Measurements from ENCODE around the gene TFDP2.

The TFDP2 gene

DNA sequence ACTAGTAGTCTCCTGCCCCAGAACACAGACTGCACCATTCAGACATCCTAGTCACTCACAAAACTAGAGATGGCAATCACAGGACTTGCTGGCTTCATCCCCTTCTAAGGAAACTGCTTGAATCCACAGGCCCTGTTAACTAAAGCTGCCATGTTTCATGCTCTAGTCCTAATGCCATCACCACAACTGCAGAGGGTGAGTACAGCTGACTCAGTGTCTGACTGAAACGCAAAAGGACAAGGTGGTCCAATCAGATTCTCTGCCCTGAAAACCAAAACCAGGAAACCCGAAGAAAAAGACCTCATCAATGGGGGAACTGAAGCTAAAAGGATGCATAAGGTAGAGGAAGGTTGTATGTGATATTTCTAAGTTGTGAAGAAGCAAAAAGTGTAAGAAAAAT is 25.2 kb upstream of the TFDP2 start:
- TF ChIP-seq POLR2AphosphoS5 (IDR thresholded peaks at IDR 0.05; ENCODE audit: low read depth) (no peak), SPI1 (IDR thresholded peaks at IDR 0.05; ENCODE audit: borderline replicate concordance, low read depth) (no peak), GABPA (IDR thresholded peaks at IDR 0.05; ENCODE audit: low read depth) (no peak)
- TF ChIP-seq, protein P1, sequence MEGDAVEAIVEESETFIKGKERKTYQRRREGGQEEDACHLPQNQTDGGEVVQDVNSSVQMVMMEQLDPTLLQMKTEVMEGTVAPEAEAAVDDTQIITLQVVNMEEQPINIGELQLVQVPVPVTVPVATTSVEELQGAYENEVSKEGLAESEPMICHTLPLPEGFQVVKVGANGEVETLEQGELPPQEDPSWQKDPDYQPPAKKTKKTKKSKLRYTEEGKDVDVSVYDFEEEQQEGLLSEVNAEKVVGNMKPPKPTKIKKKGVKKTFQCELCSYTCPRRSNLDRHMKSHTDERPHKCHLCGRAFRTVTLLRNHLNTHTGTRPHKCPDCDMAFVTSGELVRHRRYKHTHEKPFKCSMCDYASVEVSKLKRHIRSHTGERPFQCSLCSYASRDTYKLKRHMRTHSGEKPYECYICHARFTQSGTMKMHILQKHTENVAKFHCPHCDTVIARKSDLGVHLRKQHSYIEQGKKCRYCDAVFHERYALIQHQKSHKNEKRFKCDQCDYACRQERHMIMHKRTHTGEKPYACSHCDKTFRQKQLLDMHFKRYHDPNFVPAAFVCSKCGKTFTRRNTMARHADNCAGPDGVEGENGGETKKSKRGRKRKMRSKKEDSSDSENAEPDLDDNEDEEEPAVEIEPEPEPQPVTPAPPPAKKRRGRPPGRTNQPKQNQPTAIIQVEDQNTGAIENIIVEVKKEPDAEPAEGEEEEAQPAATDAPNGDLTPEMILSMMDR (IDR thresholded peaks at IDR 0.05; ENCODE audit: insufficient read depth, low read length), result no peak
- TF ChIP-seq, protein P2, sequence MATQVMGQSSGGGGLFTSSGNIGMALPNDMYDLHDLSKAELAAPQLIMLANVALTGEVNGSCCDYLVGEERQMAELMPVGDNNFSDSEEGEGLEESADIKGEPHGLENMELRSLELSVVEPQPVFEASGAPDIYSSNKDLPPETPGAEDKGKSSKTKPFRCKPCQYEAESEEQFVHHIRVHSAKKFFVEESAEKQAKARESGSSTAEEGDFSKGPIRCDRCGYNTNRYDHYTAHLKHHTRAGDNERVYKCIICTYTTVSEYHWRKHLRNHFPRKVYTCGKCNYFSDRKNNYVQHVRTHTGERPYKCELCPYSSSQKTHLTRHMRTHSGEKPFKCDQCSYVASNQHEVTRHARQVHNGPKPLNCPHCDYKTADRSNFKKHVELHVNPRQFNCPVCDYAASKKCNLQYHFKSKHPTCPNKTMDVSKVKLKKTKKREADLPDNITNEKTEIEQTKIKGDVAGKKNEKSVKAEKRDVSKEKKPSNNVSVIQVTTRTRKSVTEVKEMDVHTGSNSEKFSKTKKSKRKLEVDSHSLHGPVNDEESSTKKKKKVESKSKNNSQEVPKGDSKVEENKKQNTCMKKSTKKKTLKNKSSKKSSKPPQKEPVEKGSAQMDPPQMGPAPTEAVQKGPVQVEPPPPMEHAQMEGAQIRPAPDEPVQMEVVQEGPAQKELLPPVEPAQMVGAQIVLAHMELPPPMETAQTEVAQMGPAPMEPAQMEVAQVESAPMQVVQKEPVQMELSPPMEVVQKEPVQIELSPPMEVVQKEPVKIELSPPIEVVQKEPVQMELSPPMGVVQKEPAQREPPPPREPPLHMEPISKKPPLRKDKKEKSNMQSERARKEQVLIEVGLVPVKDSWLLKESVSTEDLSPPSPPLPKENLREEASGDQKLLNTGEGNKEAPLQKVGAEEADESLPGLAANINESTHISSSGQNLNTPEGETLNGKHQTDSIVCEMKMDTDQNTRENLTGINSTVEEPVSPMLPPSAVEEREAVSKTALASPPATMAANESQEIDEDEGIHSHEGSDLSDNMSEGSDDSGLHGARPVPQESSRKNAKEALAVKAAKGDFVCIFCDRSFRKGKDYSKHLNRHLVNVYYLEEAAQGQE (IDR thresholded peaks at IDR 0.05; ENCODE audit: insufficient replicate concordance, low read depth), result no peak

GRCh38 chr3:142168514-142168913 is 19.2 kb upstream of the TFDP2 start:
- H3K4me3 ChIP-seq (replicated peaks; ENCODE audit: insufficient read depth, low read length), result no peak overlapping the region
- no peak overlapping the region for H3K27ac ChIP-seq (replicated peaks)
- no peak for DNase-seq (ENCODE audit: low read depth in 1 of 2, low spot score in 1 of 2)
- TF ChIP-seq, protein P1 (IDR thresholded peaks at IDR 0.05; ENCODE audit: insufficient read depth, low read length), result no peak
- TF ChIP-seq SPI1 (IDR thresholded peaks at IDR 0.05; ENCODE audit: borderline replicate concordance, low read depth) (no peak), POLR2AphosphoS5 (IDR thresholded peaks at IDR 0.05; ENCODE audit: low read depth) (no peak), GABPA (IDR thresholded peaks at IDR 0.05; ENCODE audit: low read depth) (no peak)
- TF ChIP-seq, protein P2 (IDR thresholded peaks at IDR 0.05; ENCODE audit: insufficient replicate concordance, low read depth), result no peak
- no peaks in the 10 kb centered on the region for H3K27me3 ChIP-seq (ENCODE audit: insufficient read depth, poor library complexity, severe bottlenecking)

More for the DNA sequence above, 25.2 kb upstream of the TFDP2 start:
- DNase-seq (ENCODE audit: low read depth in 1 of 2, low spot score in 1 of 2), result no peak
- H3K27me3 ChIP-seq (ENCODE audit: insufficient read depth, poor library complexity, severe bottlenecking), result no peaks in the 10 kb centered on the region
- H3K4me3 ChIP-seq (replicated peaks; ENCODE audit: insufficient read depth, low read length), result no peak overlapping the region
- no peak overlapping the region for H3K27ac ChIP-seq (replicated peaks)

DNA sequence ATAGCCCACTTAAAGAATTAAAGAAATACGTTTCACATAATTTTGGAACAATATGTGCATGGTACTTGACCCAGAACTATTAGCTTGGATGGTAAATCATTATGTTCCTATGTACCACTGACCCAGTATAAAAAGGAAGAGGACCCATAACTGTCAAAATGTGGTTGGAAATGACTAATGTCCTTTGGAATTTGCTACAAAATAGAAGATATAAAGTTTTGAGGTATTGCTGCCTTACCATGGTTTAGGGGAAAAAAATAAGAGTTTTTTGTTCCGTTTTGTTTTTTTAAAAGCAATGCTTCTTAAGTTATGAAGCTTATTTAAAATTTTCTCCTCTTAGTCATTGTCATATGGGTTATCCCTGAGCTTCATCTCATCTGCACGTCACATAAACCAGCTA is 15.8 kb upstream of the TFDP2 start:
- Histone ChIP-seq H3K27ac (replicated peaks) (no peak overlapping the region), H3K4me3 (replicated peaks; ENCODE audit: insufficient read depth, low read length) (no peak overlapping the region), H3K27me3 (ENCODE audit: insufficient read depth, poor library complexity, severe bottlenecking) (no peaks in the 10 kb centered on the region)
- TF ChIP-seq, protein P1 (IDR thresholded peaks at IDR 0.05; ENCODE audit: insufficient read depth, low read length), result no peak
- TF ChIP-seq GABPA (IDR thresholded peaks at IDR 0.05; ENCODE audit: low read depth) (no peak), POLR2AphosphoS5 (IDR thresholded peaks at IDR 0.05; ENCODE audit: low read depth) (no peak), SPI1 (IDR thresholded peaks at IDR 0.05; ENCODE audit: borderline replicate concordance, low read depth) (no peak)
- TF ChIP-seq, protein P2 (IDR thresholded peaks at IDR 0.05; ENCODE audit: insufficient replicate concordance, low read depth), result no peak
- DNase-seq (ENCODE audit: low read depth in 1 of 2, low spot score in 1 of 2), result no peak
